ENCODE data around the gene ZNF282.

Gene ZNF282

DNA sequence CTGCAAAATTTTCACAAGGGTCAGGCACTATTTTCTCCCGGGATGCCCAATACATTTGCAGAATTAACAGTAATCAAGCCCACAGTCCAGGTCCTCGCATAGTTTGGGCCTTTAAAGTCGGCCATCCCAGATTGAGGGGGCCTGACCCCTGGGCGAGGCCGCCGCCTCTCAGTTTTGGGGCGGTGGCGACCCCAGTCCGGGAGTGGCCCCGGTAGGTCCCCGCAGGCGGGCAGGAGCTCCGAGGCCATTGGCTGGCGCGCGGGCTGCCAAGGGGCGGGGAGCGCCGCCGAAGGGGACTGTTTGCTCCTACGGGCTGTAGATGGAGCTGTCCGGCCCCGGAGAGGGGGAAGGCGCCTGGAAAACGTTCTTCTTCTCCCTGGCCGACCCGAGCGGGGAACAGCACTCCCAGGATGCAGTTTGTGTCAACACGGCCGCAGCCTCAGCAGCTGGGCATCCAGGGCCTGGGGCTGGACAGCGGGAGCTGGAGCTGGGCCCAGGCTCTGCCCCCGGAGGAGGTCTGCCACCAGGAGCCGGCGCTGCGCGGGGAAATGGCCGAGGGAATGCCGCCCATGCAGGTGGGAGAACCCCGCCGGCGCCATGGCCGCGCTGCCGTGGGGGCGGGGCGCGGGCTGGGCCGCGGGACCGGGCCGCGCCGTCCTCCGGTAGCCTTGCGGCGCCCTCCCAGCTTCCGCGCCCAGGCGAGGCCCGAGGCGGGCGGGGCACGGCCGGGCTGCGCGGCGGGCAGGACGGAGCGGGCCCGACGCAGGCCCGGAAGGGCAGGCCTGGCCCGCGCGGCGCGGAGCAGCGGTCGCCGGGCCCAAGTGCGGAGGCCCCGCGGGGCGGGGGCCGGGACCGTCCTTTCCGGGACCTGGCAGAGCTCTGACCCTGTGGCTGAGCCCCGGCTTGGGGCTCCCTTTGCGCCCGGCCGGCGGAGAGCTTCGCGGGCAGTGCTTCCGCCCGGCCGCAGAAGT, at the start of gene ZNF282:
Gene ZNF282 (plus strand): TSS at position 367 of the 971 bp plus-strand sequence. CDS start 44 bp downstream, at position 411.
- peak; percentile 69 for DNase-seq (ENCODE audit: extremely low read depth, low read depth)
- TF ChIP-seq, protein P1, sequence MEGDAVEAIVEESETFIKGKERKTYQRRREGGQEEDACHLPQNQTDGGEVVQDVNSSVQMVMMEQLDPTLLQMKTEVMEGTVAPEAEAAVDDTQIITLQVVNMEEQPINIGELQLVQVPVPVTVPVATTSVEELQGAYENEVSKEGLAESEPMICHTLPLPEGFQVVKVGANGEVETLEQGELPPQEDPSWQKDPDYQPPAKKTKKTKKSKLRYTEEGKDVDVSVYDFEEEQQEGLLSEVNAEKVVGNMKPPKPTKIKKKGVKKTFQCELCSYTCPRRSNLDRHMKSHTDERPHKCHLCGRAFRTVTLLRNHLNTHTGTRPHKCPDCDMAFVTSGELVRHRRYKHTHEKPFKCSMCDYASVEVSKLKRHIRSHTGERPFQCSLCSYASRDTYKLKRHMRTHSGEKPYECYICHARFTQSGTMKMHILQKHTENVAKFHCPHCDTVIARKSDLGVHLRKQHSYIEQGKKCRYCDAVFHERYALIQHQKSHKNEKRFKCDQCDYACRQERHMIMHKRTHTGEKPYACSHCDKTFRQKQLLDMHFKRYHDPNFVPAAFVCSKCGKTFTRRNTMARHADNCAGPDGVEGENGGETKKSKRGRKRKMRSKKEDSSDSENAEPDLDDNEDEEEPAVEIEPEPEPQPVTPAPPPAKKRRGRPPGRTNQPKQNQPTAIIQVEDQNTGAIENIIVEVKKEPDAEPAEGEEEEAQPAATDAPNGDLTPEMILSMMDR (IDR thresholded peaks at IDR 0.05; ENCODE audit: low read depth, low read length) = peak; percentile 74

DNA sequence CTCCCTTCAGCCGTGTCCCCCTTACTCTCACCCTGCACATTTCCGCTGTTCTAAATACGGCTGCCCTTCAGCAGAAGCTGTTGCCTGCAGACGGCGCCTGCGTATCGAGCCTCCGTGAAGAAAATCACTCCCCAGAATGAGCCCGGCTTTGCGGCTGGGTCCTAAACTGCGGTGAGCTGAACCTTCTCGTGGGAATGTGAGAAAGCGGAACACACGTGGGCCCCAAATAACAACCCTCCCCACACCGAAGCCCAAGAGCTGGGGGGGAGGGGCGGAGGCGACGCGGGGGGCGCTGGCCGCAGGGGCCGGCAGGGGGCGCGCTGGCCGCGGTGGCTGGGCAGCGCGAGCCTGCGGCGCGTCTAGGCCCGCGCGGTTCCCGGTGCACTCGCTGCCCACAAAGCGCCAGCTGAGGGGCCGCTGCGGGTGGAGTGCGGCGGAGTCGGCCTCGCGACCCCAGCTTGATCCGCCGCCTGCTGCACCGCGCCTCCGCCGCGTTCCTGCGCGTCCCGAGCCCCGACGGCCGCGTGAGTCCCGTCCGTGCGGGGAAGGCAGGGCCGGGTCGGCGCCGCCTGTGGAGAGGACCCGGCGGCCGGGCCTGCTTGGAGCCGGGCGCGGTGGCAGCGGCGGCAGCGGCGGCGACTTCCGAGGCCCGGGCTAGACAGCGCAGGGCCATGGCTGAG, 48.1 kb upstream of the ZNF282 start, which contains the start of gene ZNF398:
Gene ZNF398 (plus strand): TSS at position 382 of the 680 bp plus-strand sequence. CDS start 290 bp downstream, at position 672.
- TF ChIP-seq, protein P1 (IDR thresholded peaks at IDR 0.05; ENCODE audit: low read depth, low read length) = peak; percentile 21
- peak; percentile 45 for DNase-seq (ENCODE audit: extremely low read depth, low read depth)

DNA sequence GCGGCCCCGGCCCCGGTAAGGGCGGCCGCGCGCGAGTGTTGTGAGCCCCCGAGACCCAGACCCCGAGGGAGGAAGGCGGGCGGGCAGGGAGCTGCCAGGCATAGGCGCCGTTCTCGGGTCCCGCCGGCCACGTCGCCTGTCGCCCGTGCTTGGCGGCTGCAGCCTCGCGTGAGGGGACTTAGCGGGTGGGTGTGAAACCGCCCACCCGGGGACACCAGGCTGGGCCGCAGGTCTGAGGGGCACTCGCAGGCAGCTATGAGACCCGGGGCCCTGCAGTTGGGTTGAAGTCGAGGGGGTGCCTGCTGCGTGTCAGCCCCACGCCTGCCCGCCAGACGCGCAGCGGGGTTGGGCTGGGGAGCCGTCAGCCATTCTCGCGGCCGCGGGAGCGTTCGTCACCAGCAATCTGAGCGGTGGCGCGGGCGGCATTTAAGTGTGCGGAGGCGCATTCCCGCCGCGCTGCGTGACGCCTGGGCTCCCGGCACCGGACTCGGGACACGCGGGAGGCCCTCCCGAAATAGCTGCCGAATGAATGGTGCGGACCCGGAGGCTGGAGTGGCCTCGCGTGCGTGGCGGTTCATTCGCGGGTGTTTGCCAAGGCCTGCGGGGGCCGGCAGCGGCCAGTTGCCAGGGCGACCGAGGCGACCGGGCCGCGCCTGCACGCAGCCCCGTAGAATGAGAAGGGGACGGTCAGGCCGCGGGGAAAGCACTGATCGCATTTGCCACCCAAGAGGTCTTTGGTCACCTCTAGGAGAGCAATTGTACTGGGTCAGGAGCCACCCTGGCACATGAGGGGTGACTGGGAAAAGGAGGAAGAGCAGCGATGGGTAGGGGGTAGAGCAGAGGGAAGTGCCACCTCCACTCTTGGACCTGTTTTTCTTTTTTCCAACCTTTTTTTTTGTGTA, 47.3 kb upstream of the ZNF282 start:
- DNase-seq (ENCODE audit: extremely low read depth, low read depth) = no peak
- TF ChIP-seq, protein P1 (IDR thresholded peaks at IDR 0.05; ENCODE audit: low read depth, low read length) = no peak

DNA sequence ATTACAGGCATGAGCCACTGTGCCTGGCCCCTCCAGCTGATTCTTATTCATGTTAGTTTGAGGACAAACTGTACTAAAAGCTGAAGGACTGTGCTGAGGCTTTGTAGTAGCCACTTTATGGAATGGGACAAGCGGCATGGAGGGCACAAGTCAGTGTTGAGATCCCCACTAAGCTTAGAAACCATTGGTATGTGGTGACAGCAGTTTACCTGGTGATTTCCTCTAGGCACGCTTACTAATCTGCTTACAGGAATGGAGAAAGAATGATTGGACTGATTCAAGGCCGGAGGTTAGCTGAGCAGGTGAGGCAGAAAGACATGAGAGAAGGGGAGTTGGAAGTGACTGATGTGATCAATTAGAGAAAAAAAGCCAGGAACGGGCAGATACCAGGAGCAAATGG, 44.4 kb upstream of the ZNF282 start:
- no peak for DNase-seq (ENCODE audit: extremely low read depth, low read depth)
- TF ChIP-seq, protein P1 (IDR thresholded peaks at IDR 0.05; ENCODE audit: low read depth, low read length) = no peak

DNA sequence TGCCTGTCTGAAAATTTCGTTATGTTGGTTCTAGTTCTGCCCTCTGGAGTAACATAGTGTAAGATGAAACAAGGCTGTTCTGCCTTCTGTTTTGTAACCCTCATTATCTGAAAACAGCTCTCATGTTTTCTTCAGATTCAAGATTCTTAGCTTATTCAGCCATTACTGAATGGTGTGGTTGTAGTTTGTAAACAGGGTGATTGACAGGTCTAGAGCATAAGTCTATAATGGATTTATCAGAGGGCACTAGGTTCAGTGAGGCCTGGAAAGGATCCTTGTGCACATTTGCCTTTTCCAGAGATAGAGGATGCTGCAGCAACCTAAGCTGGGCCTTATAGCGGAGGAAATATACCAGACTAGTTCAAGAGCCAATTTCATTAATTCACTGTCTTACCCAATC, 42.0 kb upstream of the ZNF282 start:
- TF ChIP-seq, protein P1 (IDR thresholded peaks at IDR 0.05; ENCODE audit: low read depth, low read length) = no peak

DNA sequence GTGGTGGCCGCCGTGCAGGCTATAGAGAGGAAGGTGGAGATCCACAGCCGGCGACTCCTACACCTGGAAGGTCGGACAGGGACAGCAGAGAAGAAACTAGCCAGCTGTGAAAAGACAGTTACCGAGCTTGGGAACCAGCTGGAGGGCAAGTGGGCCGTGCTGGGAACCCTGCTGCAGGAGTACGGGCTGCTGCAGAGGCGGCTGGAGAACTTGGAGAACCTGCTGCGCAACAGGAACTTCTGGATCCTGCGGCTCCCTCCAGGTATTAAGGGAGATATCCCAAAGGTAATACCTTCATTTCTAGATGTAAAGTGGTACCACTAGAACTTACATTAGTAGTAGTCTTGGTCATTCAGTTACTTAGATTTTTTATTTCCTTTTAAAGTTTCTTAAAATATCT, 41.3 kb upstream of the ZNF282 start:
- TF ChIP-seq, protein P1 (IDR thresholded peaks at IDR 0.05; ENCODE audit: low read depth, low read length) = no peak
- DNase-seq (ENCODE audit: extremely low read depth, low read depth) = no peak

More for the DNA sequence above, 42.0 kb upstream of the ZNF282 start:
- DNase-seq (ENCODE audit: extremely low read depth, low read depth) = no peak

Data from AG09319 (cell line).